Measurements from ENCODE around the gene NUMBL.
A peak's percentile ranks its signal among the peaks of the same experiment; 100 is the strongest.

NUMBL gene

DNA sequence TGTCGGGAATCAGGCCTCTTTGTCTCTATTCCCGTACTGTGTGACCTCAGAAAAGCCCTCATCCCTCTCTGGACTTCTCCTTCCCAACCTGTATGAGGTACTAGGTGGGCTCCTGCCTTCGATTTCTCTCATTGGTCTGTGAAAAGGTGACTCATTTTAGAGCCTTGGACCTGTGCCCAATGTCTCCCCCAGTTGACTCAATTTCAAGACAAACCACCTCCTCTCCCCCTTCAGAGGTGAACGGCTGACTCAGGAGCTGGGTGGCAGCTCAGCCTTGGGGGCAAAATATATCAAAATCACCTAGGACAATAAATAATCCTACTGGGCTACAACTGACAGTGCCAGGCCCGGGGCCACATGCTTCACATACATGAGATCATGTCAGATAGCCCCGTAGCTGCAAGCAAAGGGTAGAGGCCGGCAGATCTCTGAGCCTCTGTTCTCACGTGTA lies 25.6 kb upstream of the NUMBL start:
- no peak for DNase-seq

DNA sequence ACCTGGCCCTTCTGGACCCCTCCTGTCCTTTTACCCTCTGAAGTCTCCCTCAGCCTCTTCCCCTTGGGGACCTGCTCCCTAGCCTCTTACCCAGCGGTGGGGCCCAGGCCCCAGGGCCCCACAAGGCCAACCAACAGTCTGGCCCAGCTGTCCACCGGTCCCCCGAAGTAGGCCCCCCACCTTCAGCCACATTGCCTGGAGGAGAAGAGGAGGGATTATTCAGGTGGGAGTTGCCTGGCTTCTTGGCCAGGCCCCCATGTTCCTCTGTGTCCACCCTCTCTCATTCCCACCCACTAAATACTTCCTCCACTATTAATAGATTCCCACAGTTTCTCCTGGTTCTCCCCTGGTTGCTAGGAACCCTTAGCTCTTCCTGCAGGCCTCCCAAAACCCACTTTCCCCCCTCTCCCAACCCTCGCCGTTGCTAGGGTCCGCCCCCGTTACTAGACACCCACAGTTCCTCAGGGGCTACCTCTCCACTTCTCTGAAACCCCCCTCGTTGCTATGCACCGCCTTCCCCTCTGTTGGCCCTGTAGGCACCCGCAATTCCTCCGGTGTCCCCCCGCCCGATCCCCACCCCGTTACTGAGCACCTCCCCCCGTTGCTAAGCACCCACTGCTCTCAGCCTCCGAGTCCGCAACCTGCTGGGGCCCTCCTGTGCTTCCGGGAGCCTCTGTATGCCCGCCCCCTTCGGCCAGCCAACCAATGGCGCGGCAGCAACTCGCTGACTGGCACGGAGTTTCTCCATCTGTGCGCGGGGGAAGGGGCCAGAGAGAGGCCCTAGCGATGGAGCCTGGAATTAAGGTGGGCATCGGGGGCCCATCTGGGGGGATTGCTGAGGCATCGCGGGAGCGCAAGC lies 24.2 kb upstream of the NUMBL start:
- peak; percentile 91 for DNase-seq

DNA sequence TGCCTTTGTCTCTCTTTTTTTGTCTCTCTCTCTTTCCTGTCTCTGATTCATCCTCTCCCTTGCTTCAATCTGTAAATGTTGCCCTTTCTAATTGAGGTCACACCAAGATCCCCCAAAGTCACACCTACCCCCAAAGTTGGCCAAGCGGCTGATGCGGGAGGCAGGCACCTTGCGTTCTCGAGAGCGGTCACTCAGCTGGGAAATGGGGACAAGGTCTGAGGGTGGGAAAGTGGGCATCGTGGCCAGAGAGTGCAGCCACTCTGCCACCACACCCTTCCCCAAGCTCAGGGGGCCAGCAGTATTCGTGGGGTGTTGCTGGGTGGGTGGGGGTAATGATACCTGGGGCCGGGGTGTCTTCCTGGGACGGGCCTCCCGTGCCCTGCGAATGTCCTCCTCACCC lies 23.5 kb upstream of the NUMBL start:
- no peak for DNase-seq

DNA sequence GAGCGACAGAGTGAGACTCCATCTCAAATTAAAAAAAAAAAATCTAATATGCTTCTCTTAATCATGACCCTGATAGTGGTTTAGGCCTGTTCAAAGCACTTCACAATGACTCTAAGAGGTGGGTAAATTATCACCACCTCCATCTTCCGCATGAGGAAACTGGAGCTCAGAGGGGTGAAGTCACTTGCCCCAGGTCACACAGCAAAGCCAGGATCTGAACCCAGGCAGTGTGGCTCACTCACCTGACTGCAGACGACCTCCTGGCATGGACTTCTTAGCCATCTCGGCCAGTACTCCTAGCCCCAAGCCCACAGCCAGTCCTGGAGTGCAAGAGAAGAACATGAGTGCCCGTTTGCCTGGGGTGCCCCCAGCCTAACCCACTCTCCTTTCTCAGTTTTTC lies 19.4 kb upstream of the NUMBL start:
- DNase-seq = no peak

DNA sequence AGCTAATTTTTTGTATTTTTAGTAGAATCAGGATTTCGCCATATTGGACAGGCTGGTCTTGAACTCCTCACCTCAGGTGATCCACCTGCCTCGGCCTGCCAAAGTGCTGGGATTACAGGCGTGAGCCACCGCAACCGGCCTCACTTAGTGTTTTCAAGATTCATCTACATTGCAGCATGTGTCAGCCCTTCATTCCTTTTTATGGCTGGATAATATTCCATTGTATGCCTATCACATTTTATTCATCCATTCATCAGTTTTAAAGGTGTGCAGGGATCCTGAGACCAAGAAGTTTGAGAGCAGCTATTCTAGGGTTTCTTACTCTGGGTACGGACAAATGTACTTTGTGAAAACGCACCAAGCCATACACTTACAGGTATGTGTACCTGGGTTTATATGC lies 17.2 kb upstream of the NUMBL start:
- no peak for DNase-seq

DNA sequence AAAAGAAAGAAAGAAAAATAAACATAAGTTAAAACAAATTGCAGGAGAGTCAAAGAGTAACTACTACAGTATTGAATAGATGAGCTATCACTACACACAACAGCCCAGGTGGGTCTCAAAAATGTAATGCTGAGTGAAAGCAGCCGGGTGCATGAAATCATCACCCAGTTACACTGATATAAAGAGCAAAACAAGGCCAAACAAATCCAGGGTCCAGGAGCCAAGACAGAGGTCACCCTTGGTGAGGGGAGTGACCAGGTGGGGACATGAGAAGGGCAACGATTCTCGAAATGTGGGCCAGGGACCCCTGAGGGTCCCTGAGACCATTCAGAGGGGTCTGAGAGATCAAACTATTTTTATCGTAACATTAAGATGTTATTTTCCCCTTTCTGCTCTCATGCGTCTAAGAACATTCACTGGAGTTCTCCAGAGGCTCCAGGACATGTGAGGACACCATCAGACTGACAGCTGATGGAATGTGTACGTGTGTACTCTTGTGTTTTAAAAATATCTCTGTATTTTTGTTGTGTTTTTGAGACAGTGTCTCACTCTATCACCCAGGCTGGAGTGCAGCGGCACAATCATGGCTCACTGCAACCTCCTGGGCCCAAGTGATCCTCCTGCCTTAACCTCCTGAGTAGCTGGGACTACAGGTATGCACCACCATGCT lies 15.6 kb upstream of the NUMBL start:
- no peak for DNase-seq

DNA sequence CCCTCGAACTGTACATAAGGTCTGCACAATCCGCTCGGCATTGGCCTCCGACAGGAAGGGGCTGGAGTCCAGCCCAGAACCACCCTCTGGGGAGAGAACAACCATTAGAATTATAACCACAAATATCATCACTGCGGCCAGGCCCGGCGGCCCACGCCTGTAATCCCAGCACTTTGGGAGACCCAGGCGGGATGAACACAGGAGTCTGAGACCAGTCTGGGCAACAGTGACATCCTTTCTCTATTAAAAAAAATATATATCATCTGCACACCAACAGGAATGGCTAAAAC lies 14.9 kb upstream of the NUMBL start:
- no peak for DNase-seq

DNA sequence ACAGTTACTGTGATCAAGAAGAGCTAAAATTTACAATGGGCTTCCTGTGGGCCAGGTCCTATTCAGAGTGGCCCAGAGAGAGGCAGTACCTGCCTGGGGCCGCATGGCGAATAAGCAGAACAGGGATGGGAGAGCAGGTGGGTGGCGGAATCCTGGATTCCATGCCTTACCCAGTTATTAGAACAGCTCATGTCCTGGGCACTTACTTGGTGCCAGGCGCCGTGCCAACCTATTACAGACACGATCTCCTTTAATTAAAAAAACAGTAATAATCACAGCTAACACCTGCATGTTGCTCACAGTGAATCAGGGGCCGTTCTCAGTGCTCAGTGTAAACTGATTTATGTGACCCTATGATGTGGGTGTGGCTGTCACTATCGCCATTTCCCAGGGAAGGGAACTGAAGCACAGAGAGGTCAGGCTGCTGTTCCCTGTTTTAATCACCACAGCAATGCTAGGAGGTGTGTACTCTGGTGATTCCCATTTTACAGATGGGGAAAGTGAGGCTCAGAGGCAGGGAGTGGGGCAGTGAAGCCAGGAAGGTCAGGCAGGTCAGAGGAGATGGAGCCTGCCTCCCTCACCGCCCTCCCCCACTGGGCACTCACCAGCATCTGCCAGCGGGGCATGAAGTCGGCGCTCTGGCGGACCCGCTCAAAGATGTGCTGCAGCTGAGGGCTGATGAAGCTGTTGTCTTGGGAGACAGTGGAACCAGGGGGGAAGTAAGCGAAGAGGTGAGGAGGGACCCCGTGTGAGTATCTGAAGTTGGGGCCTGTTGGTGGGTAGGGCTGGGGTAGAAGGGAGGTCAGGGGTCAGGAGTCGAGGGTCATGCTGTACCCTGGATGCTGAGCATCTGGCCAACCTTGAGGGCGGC lies 14.3 kb upstream of the NUMBL start:
- no peak for DNase-seq

DNA sequence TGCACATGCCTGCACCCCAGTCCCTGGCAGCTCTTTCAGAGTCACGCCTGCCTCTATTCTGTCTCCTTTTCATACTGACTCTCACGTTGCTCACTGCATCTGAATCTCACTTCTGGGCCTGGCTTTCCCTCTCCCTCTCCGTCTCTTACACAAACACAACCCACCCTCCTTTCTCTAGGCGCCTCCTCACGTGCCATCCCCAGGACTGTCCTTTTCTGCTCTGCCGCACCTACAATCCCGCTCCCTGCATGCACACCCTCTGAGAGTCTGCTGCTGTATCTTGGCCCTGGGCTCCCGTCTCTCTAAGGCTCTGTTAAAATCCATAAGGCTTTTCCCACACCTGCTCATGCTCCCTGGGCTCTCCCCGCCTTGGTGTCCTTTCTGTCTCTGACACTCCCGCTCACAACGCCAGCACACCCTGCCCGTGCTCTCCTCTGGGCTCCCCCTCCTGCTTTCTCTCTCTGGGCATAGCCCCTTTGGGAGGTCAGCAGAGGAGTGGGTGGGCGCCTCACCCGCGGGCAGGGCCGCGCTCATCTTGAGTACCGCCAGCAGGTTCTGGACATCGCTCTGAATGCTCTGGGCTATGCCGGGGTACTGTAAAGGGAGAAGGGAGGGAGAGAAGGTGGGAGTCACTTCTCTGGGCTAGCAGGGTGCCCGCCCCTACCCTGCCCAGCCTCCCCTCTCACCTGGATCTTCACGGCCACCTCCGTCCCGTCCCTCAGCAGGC lies 12.7 kb upstream of the NUMBL start:
- no peak for DNase-seq

DNA sequence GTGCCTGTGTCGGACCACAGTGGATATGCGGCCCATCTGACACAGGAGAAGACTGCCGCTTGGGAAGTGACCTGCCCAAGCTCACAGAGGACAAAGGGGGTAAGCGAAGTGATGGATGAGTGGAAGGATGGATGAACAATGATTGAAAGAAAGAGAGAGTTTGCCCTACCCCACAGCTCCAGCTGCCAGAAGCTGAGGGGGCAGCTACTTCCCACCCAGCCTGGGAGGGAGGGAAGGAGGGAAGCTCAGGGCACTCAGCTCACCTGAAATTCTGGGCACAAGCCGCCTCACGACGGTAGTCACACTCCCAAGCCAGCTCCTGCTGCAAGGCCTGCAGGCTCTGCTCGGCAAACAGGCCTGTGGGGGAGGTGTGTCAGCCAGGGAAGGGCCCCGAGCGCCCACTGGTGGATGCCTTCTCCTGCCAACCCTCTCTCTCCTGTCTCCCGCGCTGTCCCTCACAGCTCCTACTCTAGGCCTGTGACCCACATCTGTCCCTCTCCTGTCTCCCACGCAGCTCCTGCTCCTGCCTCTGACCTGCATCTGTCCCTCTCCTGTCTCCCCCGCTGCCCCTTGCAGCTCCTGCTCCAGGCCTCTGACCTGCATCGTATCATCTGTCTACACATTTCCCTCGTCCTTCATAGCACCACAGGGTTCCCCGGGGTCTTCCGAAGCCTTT lies 12.0 kb upstream of the NUMBL start:
- DNase-seq = no peak

DNA sequence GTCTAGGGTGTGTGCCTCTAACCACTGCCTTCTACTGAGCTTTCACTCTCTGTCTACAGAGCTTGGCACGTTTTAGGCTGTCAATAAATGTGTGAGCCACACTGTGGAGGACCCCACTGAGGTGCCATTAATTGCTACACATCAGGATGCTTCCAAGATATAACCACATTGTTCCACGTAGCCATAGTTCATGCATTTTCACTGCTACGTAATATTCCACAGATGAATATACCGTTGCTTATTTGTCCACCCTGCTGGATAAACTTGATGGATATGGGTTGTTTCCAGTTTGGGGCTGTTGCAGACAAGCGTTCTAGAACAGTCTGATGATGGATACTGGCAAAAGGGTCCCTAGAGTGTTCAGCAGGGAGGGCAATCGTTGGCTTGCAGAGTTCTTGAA lies 11.3 kb upstream of the NUMBL start:
- no peak for DNase-seq

DNA sequence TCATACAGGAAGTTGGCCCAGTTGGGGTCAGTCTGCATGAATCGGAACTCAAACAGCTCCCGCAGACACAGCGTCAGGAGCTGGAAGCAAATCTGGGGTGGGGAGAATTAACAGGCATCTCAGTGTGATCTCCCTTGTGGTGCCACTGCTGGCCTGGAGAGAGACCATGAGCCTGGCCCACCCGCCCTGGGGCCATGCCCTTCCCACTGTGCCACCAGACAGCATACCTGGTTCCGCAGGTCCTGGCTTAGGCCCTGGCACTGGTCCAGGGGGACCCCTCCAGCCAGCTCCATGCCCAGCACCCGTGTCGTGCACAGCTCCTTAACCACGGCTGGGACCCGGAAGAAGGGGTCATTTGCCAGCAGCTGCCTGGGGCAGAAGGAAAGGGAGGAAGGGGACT lies 9.6 kb upstream of the NUMBL start:
- DNase-seq = no peak

DNA sequence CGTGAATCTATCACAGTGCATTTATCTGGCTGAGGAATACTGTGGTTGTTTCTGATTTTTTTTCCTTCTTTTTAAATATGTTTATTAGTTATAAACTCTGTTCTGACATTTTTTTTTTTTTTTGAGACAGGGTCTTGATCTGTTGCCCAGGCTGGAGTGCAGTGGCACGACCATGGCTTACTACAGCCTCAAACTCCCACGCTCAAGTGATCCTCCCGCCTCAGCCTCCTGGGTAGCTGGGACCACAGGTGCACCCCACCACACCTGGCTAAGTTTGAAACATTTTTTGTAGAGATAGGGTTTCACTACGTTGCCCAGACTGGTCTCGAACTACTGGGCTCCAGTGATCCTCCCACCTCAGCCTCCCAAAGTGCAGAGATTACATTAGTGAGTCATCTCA lies 6.6 kb upstream of the NUMBL start:
- DNase-seq = no peak

DNA sequence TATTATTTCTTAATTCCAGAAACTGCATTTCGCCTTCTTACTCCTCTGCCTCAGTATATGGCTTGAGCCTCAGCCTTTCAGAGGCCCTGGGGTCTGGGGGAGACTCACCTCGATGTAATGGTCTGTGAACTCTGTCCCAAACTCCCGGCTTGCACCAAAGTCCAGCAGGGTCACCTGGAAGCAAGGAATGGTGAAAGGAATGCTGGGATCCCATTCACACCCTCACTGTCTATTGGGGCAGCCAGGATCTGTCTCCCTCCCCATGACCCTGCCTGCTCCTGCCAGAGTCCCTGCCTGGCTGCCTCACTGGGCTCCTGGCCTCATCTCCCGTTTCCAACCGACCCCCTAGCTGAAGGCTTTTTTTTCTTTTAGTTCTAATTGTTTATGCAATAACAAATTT lies 5.4 kb upstream of the NUMBL start:
- no peak for DNase-seq

DNA sequence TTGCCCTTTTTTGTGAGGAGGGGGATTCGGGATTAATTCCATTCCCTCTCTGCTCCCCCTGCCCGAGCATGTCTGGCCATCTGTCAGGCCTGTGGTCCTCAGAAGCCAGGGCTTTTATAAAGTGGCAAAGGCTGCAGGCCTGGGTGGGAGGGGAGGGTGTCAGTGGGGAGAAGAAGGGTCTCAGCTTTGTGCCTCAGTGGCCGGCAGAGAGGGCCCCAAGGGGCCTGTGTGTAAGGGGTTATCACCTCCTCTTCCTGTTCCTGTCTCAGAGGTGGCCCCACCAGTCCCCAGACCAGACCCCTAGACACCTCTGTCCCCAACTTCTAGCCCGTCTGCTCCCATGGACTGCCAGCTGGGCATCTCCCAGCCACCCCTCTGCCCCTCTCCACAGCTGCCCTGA lies 3.4 kb upstream of the NUMBL start:
- DNase-seq = no peak

DNA sequence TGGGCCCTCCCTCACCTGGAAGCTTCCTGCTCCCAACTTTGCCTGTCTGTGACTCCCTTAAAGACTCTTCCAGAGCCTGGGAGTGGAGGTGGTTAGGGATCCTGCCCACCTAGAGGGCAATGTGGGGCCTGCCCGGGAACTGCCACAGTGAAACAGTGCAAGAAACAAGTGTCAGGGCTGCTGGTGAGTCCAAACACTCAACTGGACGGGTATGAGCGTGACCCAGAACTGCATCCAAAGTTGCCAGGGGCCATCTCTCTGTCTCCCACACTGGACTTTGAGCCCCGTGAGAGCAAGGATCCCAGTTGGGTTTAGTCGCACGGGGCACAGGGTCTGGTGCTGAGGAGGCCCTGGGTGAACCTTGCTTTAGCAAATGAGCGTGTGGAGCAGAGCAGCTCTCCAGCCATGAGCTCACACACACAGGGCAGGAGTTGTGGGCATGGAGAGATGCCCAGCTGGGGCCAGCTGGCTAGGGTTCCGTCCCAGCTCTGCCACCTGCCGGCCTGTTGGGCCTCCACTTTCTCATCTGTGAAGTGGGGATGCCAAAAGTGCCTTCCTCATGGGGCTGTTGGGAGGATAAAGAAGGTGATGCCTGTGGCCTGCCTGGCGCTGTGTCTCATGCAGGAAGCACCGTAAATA lies 2.8 kb upstream of the NUMBL start:
- DNase-seq = no peak

DNA sequence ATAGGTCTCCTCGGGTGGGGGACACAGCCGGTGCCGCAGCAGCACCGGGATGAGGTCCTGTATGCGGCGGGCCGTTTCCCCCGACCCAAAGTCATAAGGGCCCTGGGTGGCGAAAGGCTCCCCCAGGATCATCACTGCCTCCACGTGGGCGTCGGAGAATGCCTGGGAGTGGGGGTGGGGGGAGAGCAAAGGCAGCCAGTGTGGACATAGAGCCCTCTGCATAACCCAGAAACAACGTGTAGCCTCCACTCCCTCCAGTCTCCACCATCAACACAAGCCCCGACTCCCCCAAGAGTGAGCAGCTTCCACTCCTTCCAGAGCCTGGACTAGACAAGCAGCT lies 1.7 kb upstream of the NUMBL start:
- DNase-seq = no peak

DNA sequence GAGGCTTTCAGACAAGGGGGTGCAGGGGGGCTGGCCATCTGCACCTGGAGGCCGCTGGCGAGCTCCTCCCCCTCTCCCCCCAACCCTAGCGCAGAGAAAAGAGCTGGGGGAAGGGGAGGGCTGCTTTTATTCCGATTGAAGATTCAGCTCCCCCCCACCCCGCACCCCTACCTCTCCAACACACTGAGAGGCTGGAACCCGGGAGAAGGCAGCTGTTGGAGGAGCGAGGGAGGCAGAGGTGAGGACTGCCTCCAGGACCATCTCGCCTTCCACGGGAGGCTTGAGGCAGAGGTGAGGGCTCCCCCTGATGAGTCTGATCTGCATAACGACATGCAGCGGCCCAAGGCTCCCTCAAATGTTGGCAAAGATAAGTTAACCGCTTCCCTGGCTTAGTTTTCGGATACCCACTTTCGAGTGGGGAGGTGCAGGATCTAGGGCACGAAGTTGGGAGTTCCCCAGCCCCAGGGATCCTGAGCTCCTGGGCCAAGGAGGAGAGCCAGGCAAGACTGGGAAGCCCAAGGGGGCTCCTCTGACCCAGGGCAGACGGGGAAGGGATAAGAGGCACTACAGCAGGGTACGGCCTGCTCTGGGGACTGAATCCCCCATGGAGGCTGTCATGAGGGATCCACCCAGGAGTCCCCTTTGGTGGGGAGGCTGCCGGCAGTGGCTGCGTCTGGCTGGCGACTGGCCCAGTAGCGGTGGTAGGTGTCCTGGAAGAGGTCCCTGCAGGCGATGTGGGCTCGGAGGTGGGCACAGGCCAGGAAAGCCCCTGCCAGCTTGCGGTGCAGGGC lies 1.2 kb upstream of the NUMBL start:
- no peak for DNase-seq

DNA sequence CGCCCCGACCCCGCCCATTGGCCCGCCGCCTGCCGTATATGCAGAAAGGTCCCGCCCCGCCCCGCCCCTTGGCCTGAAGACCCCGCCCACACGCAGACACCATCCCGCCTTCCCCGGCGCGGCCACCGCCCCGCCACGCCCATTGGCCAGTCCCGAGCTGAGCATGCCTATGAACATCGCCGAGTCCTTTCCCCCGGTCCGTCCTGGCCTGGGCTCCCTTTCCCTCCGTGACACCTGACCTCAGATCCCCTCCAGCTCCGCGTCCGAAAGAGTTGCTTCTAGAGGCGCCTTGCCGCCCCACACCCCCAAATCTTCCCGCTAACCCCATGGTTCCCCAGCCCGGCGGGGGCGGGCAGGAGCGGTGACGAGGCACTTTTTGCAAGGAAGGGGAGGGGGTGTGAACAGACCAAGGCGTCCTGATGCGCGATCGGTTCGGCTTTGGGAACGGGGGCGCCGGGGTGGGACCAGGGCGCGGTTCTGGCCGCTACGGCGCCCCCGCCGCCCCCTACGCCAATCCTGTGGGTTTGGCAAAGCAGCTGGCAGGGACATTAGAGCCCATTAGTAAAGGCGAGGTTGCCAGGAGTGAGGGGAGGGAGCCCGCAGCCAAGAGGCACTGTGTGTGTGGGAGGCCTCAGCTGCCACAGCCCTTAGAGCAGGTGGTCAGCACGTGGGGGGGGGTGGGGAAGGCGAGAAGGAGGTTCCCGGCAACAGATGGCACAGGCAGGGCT lies 406 bp upstream of the NUMBL start:
- DNase-seq = peak; percentile 91

DNA sequence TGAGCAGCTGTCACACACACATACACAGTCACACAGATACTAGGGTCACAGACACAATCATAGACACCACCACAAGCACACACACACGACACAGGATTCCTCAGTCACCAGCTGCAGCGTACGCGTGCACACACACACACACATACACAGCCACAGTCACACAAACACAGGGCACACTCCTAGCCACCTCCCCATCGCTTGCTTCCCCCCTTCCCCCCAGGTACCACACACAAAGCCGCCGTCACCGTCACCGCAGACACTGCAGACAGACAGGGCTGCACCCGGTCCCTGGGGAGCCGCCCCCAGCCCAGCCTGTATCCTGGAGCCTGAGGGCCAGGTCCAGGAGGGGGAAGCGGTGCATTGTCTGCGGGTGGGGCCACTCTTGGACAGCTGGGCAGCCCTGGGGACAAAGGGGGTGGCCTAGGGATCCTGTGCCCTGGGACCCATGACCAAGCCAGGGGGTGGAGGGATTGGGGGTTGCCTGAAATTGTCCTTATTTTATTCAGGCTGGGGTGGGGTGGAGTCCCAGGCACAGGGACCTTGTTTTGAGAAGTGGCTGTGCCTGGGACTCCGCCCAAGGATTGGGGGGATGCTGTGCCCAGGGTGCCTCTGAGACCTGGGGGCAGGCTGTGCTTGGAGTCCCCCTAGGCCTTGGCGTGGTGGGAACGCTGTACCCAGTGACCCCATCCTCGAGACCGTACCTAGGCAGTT lies 957 bp downstream of the NUMBL start:
- DNase-seq = peak; percentile 23

Measured in COR-L47 (cell line).